GM18873 (cell line): ENCODE data around the gene PRSS8.

Experiments used
- ATAC-seq: cut with Tn5 transposase; IDR thresholded peaks from one replicate; pipeline ENCODE4 v1.9.1; 2021; ENCODE audit warnings: mild to moderate bottlenecking, moderate library complexity, moderate number of reproducible peaks; ENCODE audit not compliant: unreplicated experiment, low FRiP score

Gene PRSS8

DNA sequence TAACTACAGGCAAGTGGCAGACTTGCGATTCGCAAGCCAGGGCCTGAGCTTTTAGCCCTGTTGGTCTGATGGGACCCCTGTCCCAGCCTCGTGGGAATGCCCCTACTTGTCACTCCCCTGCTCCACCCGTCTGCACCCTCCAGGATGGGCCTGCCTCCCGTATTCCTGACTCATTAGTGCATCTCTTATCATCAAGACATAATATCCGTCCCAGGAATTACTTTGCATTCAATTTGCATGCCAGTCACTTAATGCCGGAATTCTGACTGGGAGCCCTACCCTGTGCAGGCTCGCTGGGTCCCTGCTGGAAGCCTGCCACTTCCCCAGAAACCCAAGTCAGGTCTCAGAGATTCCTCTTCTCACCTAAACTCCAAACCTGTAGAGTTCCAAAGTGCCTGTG, 50.1 kb downstream of the PRSS8 start:
- ATAC-seq = no peak

DNA sequence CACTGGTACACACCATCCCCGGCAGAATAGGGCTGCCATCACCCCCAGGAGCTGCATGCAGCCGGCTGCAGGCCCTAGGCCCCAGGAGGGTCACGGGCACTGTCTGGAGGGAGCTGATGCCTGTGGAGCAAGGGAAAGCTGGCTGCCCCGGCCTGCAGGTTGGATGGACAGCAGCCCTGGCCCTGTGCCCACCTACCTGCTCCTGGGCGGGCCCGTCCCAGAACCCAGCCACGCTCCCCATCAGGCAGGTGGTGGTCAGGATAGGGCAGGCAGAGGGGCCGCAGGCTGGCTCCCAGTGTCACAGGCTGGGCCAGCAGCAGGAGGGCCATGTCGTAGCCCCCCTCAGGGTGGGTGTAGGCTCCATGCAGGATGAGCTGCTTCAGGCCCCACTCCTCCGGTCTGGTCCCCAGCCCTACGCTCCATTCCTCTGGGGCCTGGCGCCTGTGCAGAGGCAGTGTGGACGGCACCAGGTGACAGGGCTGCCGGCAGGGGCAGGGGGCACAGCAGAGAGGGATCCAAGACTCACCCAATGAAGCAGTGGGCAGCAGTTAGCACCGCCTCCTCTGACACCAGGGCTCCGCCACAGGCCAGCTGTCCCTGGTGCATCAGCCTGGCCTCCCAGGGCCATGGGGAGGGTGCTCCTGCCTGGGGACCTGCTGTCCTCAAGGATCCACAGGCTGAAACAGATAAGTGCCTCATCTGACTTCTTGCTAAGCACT, 50.8 kb downstream of the PRSS8 start:
- ATAC-seq = no peak

DNA sequence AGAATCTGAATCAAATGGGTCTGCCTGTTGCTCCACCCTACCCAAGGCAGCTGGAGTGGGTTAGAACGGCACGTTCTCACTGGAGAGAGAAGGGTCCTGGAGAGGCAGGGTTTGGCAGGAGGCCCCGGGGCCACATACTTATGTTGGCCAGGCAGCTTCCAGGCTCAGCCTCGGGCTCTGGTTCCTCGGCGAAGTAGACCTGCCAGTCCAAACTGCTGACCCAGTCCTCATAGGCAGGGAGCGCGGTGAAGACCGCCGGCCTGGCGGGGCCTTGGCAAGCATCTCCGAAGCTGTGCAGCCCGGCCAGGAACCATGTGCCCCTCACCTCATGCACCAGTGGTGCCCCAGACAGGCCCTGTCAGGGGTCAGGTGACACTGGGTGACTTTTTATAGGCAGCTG, 51.5 kb downstream of the PRSS8 start:
- ATAC-seq = no peak

DNA sequence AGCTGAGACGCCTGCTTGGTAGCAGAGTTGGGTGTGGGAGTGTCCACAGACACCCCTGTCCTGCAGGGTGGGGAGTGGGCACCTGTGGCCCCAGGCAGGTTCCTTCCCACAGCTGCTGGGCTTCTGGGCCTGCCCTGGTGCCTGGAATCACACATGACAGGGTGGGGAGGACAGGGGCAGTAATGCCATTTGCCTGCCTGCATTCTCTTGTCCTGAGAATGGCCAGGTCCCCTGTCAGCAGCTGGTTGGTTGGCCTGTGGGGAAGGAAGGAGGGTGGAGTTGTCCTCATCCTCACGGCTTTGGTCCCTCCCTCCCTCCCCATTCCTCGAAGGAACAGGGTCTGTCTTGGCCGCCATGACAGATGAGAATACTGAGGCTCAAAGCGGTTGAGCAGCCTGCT, 52.0 kb downstream of the PRSS8 start:
- ATAC-seq = no peak

DNA sequence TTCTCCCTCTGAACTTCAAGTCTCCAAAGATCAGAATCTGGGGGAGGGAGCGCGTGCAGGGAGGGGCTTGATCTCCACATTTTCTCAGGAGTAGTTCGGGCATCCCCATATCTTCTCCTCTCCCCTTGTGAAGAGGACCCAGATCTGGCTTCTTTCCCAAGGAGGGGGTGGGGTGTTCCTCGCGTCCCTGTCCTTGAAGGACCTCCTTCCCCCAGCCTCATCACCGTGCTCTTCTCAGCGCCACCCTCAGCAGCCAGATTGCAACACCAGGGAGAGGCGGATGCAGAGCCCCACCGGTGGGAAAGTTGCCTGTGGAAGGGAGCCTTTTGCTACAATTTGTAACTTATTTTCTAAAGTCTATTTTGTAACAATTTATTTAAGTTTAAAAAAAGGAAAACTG, 52.4 kb downstream of the PRSS8 start:
- no peak for ATAC-seq

DNA sequence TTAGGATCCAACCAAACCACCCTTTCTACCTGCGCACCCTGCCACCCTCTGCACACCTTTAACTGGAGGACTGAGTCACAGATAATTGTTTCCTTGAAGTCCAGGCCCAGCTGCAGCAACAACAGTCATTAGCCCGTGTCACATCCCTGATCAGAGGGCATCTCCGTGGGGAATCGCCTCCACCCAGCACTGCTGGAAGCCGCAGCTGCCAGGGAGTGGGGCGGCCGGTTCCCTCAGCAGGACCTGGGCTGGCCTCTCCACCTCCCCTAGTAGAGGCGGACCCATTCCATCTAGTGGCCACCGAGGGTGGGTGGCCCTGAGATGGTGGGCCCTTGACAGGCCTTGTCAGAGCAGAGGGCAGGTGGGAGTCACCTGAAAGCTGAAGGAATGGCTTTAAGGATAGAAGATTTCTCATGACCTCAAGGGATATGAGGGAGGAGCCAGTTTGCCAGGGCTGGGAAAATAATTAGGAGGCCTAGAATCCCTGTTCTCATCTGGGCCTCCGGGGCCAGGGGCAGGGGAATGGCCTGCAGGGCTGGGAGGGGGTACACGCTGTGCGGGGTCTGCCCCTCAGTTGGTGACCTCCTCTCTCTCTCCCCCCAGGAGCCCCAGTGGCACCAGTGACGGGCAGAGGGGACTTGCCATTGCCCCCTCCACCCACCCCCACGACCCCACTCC, 53.0 kb downstream of the PRSS8 start:
- ATAC-seq = no peak
